HEK293 (cell line): ENCODE data around the gene ING1.

Experiments used
- CTCF ChIP-seq: fragments of 450-650 bp; formaldehyde crosslinking; IDR thresholded peaks from 2 replicates; pipeline ENCODE4 v1.5.1; 2016; ENCODE audit warnings: missing biosample characterization, missing genetic modification characterization
- PBX3 ChIP-seq: sonication (generic); formaldehyde crosslinking; IDR thresholded peaks from 2 replicates; pipeline ENCODE4 v1.8.1; 2022; ENCODE audit warnings: mild to moderate bottlenecking, moderate library complexity, missing genetic modification reagents
- SCRT1 ChIP-seq: fragments of 450-650 bp; formaldehyde crosslinking; IDR thresholded peaks from 2 replicates; pipeline ENCODE4 v1.5.1; 2016; ENCODE audit warnings: missing biosample characterization, missing genetic modification characterization, borderline replicate concordance
- TCF7L2 ChIP-seq: IDR thresholded peaks from 2 replicates; pipeline ENCODE4 v1.6.1; 2011; ENCODE audit warnings: low read depth, mild to moderate bottlenecking, inconsistent platforms, low read length, moderate library complexity, borderline replicate concordance
- ZNF121 ChIP-seq: fragments of 450-650 bp; formaldehyde crosslinking; IDR thresholded peaks from 2 replicates; pipeline ENCODE4 v1.5.1; 2016; ENCODE audit warnings: missing biosample characterization, missing genetic modification characterization
- ZNF138 ChIP-seq: fragments of 450-650 bp; formaldehyde crosslinking; IDR thresholded peaks from 2 replicates; pipeline ENCODE4 v1.5.1; 2016; ENCODE audit warnings: missing biosample characterization, missing genetic modification characterization, borderline replicate concordance
- ZNF211 ChIP-seq: fragments of 450-650 bp; formaldehyde crosslinking; IDR thresholded peaks from 2 replicates; pipeline ENCODE4 v1.5.1; 2016; ENCODE audit warnings: low read depth, missing biosample characterization, missing genetic modification characterization
- ZNF513 ChIP-seq: fragments of 450-650 bp; IDR thresholded peaks from 2 replicates; pipeline ENCODE4 v1.5.1; 2018; ENCODE audit warnings: missing biosample characterization, missing genetic modification characterization
- ZNF560 ChIP-seq: fragments of 450-650 bp; formaldehyde crosslinking; IDR thresholded peaks from 2 replicates; pipeline ENCODE4 v1.5.1; 2017; ENCODE audit warnings: missing biosample characterization, missing genetic modification characterization, borderline replicate concordance
- ZNF585B ChIP-seq: fragments of 450-650 bp; formaldehyde crosslinking; IDR thresholded peaks from 2 replicates; pipeline ENCODE4 v1.5.1; 2016; ENCODE audit warnings: missing biosample characterization, missing genetic modification characterization
- ZNF639 ChIP-seq: fragments of 450-650 bp; formaldehyde crosslinking; IDR thresholded peaks from 2 replicates; pipeline ENCODE4 v1.5.1; 2016; ENCODE audit warnings: missing biosample characterization, missing genetic modification characterization

GRCh38 chr13:110702591-110703526 lies 10.6 kb upstream of the ING1 start:
- no peak for TF ChIP-seq CTCF (tag by site-specific recombination)
- no peak for TF ChIP-seq ZNF121 (tag by site-specific recombination)
- no peak for TF ChIP-seq ZNF560
- TF ChIP-seq ZNF138 (tag by site-specific recombination) = no peak
- TF ChIP-seq ZNF639 = no peak
- no peak for TF ChIP-seq SCRT1 (tag by site-specific recombination)
- no peak for TF ChIP-seq ZNF585B (tag by site-specific recombination)
- no peak for TF ChIP-seq TCF7L2
- TF ChIP-seq PBX3 (CRISPR knock-in tag) = no peak
- no peak for TF ChIP-seq ZNF211 (tag by site-specific recombination)
- no peak for TF ChIP-seq ZNF513 (tag by site-specific recombination)
